Ascending aorta (tissue), 2 donors: Measurements from ENCODE around the gene ANKRD39. TPM values are rescaled to one million over a fixed set of nuclear protein-coding genes. Genes with fewer than 3 reads are reported as not detected.

ENCODE experiments used
- DNase-seq, 2 donors: peaks; one replicate each; pipeline ENCODE4 v3.0.0-alpha.2; 2019; ENCODE audit warnings: low spot score in 2 of 2
- H3K27ac ChIP-seq, 2 donors: fragments of 200-600 bp; sonication (generic); one replicate each; pipeline ENCODE4 v1.5.1; 2016 to 2017; ENCODE audit warnings: mild to moderate bottlenecking in 1 of 2
- H3K27me3 ChIP-seq: fragments of 200-600 bp; sonication (generic); one replicate; pipeline ENCODE4 v1.5.1; 2017
- H3K36me3 ChIP-seq, 2 donors: fragments of 200-600 bp; sonication (generic); one replicate each; pipeline ENCODE4 v1.5.1; 2016
- H3K4me1 ChIP-seq, 2 donors: fragments of 200-600 bp; sonication (generic); one replicate each; pipeline ENCODE4 v1.5.1; 2016 to 2017; ENCODE audit warnings: mild to moderate bottlenecking in 1 of 2
- H3K4me3 ChIP-seq, 2 donors: fragments of 200-600 bp; sonication (generic); one replicate each; pipeline ENCODE4 v1.5.1; 2016 to 2017; ENCODE audit warnings: mild to moderate bottlenecking in 1 of 2
- H3K9me3 ChIP-seq, 2 donors: fragments of 200-600 bp; sonication (generic); one replicate each; pipeline ENCODE4 v1.5.1; 2016
- intact Hi-C: fragments of 100-400 bp; cut with DNase I; formaldehyde crosslinking; loops from one replicate; pipeline ENCODE4 v1.15.1; 2023
- total RNA-seq: library from RNA; depleted of rRNA; stranded (reverse); fragments of >200 nt; gene quantifications from one replicate; pipeline ENCODE4 v1.1.0, GENCODE V29; 2016
- TF ChIP-seq, protein P1 (sequence below), 3 experiments: fragments of 200-600 bp in 2 of 3; fragments of 450-650 bp in 1 of 3; sonication (generic) in 2 of 3; IDR thresholded peaks; one replicate each; pipeline ENCODE4 v1.5.1; 2016 to 2019; ENCODE audit warnings: antibody characterized with exemption in 3 of 3, mild to moderate bottlenecking in 1 of 3, moderate library complexity in 1 of 3

Gene ANKRD39
- total RNA-seq, 1 donor from 2014 or later = 2.3 TPM

DNA sequence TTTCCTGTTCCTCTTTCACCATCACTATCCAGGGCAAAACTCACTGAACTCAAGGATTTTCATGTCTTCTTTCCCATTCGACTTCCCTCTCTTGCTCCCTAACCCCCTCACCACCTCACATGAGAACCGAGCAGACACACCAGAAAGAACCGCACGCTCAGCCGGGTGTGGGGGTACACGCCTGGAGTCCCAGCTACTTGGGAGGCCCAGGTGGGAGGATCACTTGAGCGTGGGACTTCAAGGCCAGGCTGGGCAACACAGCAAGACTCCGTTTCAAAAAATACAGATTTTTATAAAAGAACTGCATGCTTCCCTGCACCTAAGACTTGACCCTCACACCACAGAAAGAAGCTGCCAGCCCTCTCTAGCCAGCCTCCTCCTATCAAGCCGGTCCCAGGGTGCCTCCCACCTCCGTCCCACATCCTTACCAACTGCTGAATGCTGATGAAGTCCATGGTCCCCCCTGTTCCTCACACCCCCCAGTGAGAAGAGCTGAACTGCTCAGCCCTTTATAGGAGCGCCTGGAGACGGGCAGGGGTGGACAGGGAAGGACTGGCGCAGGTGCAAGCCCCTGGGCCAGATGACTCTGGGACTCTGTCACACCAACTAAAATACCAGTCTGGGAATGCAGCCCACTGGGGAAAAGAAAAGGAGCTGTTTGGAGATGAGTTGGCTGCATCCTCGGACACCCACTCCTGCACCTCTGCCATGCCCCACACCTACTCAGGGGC, 14.1 kb downstream of the ANKRD39 start, which contains the start of gene ANKRD23:
ANKRD23 (minus strand) TSS at position 484 of the 731 bp plus-strand sequence; CDS start at position 455, 29 bp downstream.
- H3K4me3 ChIP-seq = no peak within 1 kb of the TSS
- intact Hi-C loops = no loop called here
- no peak for DNase-seq
- H3K36me3 ChIP-seq = peaks cover 16 to 23% of the 10 kb centered on the region in 2 donors
- H3K4me1 ChIP-seq = no peaks in the 10 kb centered on the region
- no peaks in the 10 kb centered on the region for H3K27me3 ChIP-seq
- H3K27ac ChIP-seq = no peak within 1 kb of the TSS
- TF ChIP-seq, protein P1, sequence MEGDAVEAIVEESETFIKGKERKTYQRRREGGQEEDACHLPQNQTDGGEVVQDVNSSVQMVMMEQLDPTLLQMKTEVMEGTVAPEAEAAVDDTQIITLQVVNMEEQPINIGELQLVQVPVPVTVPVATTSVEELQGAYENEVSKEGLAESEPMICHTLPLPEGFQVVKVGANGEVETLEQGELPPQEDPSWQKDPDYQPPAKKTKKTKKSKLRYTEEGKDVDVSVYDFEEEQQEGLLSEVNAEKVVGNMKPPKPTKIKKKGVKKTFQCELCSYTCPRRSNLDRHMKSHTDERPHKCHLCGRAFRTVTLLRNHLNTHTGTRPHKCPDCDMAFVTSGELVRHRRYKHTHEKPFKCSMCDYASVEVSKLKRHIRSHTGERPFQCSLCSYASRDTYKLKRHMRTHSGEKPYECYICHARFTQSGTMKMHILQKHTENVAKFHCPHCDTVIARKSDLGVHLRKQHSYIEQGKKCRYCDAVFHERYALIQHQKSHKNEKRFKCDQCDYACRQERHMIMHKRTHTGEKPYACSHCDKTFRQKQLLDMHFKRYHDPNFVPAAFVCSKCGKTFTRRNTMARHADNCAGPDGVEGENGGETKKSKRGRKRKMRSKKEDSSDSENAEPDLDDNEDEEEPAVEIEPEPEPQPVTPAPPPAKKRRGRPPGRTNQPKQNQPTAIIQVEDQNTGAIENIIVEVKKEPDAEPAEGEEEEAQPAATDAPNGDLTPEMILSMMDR (IDR thresholded peaks at IDR 0.05) = no peak
- no peaks in the 10 kb centered on the region for H3K9me3 ChIP-seq

DNA sequence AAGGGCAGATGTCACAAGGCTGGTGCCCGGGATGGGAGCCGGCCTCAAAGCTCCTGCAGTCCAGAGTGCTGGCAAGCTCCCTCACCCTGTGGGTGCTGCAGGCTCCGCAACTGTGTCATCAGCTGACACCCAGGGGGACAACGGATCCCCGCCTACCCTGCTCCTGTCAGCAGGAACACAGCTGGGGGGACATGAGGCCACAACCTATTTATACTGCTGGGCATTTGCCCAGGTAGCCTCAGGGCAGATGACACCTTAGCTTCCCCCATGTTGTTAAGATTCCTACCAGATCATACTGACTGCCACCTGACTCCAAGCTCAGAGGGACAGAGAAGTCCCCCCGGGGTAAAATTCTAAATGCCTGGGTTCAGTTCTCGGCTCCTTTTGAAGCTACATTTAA, 15.2 kb downstream of the ANKRD39 start:
- Histone ChIP-seq H3K36me3 (peaks cover 7 to 15% of the 10 kb centered on the region in 2 donors), H3K4me1 (no peaks in the 10 kb centered on the region), H3K9me3 (no peaks in the 10 kb centered on the region), H3K4me3 (no peak overlapping the region), H3K27me3 (no peaks in the 10 kb centered on the region), H3K27ac (no peak overlapping the region)
- intact Hi-C loops = no loop called here
- DNase-seq = no peak
- TF ChIP-seq, protein P1 (IDR thresholded peaks at IDR 0.05) = no peak

DNA sequence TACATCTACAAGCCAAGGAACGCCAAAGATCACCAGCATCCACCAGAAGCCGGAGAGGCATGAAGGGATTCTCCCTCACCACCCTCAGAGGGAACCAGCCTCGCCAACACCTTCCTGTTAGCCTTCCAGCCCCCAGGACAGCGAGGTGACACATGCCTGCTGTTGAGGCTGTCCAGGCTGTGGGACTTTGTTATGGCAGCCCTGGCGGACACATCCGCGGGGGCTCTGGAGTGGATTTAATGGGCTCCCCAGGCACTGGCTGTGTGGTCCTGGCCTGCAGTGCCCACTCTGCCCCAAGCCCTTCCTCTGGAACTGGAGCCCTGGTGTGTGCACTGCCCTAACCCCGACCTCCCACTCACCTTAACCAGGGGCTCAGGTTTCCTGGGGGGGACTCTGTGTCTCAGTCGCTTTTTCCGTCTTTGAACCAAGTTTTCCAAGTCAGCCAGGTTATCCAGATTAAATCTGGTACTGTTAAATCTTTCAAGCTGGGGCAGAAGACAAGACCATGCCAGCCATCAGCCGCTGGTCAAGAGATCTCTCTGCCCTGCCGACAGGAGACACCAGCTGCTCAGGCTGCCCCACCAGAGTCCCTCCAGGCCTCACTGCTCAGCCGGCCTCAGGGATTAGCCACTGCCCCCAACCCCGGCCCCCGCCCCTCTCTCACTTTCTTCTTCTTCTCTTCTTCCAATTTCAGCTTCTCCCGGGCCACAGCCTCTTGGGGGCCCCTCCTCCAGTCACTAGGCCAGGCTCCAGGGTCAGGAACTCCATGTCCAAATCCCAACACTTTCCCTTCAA, 15.9 kb downstream of the ANKRD39 start:
- H3K36me3 ChIP-seq = peaks cover 6 to 14% of the 10 kb centered on the region in 2 donors
- intact Hi-C loops = no loop called here
- H3K27ac ChIP-seq = no peak overlapping the region
- TF ChIP-seq, protein P1 (IDR thresholded peaks at IDR 0.05) = no peak
- no peak overlapping the region for H3K4me3 ChIP-seq
- no peaks in the 10 kb centered on the region for H3K4me1 ChIP-seq
- H3K9me3 ChIP-seq = no peaks in the 10 kb centered on the region
- H3K27me3 ChIP-seq = no peaks in the 10 kb centered on the region
- DNase-seq = no peak

DNA sequence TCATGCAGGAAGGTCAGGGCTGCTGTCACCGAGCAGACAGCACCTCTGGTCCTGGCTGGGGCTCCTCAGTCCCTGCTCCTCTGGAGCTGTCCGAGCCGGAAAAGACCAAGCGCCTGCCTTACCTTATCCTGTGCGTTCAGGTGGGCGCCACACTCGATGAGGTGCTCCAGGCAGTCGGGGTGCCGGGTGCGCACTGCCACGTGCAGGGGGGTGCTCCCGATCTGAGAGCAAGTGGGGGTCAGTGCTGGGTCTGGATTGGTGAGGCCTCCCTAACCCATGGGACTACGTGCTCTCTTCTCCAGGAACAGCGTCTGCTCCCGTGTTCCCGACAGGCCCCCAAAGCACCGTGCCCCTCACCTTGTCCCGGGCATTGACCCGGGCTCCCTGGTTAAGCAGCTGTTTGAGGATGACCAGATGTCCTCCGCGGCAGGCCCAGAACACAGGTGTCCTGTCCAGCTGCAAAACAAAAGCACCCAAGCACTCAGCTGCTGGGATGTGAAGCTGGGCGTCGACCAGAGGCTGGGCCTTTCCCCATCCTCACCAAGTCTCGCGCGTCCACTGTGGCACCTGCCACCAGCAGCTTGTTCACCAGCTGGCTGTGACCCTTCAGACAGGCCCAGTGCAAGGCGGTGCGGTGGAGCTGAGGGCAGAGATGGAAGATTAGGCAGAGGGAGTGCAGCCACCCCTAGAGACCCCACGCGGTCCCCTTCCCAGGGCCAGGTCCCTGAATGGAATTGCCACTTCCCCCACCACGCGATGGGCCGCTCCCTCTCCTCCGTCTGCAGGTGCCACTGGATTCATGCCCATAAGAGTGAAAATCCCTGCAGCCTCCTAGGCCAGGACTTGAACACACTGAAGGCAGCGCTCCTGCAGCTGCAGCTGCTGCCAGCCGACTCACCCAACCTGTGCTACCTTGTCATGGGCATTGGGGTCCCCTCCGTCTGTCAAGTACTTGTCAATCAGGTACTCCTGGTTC, 17.7 kb downstream of the ANKRD39 start:
- Histone ChIP-seq H3K27ac (no peak overlapping the region), H3K27me3 (no peaks in the 10 kb centered on the region), H3K4me3 (no peak overlapping the region), H3K9me3 (no peaks in the 10 kb centered on the region), H3K4me1 (no peaks in the 10 kb centered on the region), H3K36me3 (peaks cover 0 to 7% of the 10 kb centered on the region in 2 donors)
- DNase-seq = no peak
- intact Hi-C loops = no loop called here
- TF ChIP-seq, protein P1 (IDR thresholded peaks at IDR 0.05) = no peak

DNA sequence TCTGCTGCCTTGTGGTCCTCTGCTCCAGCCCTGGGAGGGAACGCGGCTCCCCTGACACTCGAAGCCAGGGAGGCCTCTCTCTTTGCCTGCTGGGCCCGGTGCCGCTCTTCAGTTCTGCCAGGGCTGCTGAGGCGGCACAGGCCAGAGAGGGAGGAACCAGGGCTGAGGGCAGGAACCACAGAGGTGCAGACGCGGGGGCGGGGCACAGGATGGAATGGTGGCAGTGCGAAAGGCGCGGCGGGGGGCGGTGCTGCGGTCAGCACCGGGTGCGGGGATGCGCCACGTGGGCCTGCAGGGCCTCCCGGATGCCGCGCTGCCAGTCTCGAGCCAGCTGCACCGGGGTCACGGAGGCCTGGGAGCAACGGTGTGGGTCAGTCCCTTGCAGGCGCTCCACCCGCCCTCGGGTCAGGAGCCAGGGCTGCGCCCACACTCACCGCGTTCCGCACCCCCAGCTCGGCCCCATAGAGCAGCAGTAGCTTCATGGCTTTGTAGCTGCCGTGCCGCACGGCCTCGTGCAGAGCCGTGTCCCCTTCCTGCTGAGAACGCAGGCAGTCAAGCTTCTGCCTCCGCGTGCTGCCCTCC, 18.4 kb downstream of the ANKRD39 start:
- intact Hi-C loops = no loop called here
- peak overlapping the region in 1 of 2 donors; percentile 4 for H3K4me3 ChIP-seq
- no peaks in the 10 kb centered on the region for H3K27me3 ChIP-seq
- H3K36me3 ChIP-seq = peaks cover 0 to 7% of the 10 kb centered on the region in 2 donors
- H3K9me3 ChIP-seq = no peaks in the 10 kb centered on the region
- TF ChIP-seq, protein P1 (IDR thresholded peaks at IDR 0.05) = no peak
- H3K27ac ChIP-seq = no peak overlapping the region
- no peaks in the 10 kb centered on the region for H3K4me1 ChIP-seq
- peak in 1 of 2 donors; percentile 78 for DNase-seq
